HFFc6 (cell line): Measurements from ENCODE around the gene NGRN. TPM values are rescaled to one million over a fixed set of nuclear protein-coding genes. Genes with fewer than 3 reads are reported as not detected.
"Not testable (repeated sequence)": the region's sequence is repeated elsewhere in the genome, so short reads cannot be mapped to it uniquely, and the experiment has no call there.

ENCODE experiments used
- DNase-seq: peaks from one replicate; pipeline ENCODE4 v3.0.0-alpha.2; 2018
- H3K27ac Mint-ChIP-seq: 2 replicates; pipeline ENCODE4 v1.8.0; 2020; ENCODE audit warnings: mild to moderate bottlenecking, mixed read lengths
- H3K27me3 Mint-ChIP-seq: 2 replicates; pipeline ENCODE4 v1.8.0; 2021; ENCODE audit warnings: mild to moderate bottlenecking, moderate library complexity, mixed read lengths; ENCODE audit not compliant: insufficient read depth
- H3K36me3 Mint-ChIP-seq: 2 replicates; pipeline ENCODE4 v1.8.0; 2021; ENCODE audit warnings: low read depth, mixed read lengths
- H3K4me1 Mint-ChIP-seq: 2 replicates; pipeline ENCODE4 v1.8.0; 2020; ENCODE audit warnings: low read depth, mixed read lengths
- H3K4me3 Mint-ChIP-seq: 2 replicates; pipeline ENCODE4 v1.8.0; 2020; ENCODE audit warnings: mild to moderate bottlenecking, moderate library complexity, mixed read lengths
- H3K9me3 Mint-ChIP-seq: 2 replicates; pipeline ENCODE4 v1.8.0; 2020; ENCODE audit warnings: mild to moderate bottlenecking, mixed read lengths
- CTCF ChIP-seq: fragments of 200-600 bp; sonication (generic); IDR thresholded peaks from 2 replicates; pipeline ENCODE4 v1.5.0; 2021; ENCODE audit warnings: antibody characterized with exemption, mild to moderate bottlenecking
- total RNA-seq, 6 experiments: library from RNA; stranded (reverse); fragmentation: NEBNext Ultra II Directional; extraction: Animal tissue kit (Norgen Biotek cat#: 25700); gene quantifications; 2 replicates in 1 of 6; 3 replicates in 5 of 6; pipeline ENCODE4 v1.2.3, GENCODE V29; 2021

NGRN gene
- total RNA-seq, 6 experiments from 2014 or later: 81.3 to 105 (median 83.2) TPM

- Mint-ChIP-seq H3K4me1 (no peaks in the 10 kb centered on the region), H3K9me3 (no peaks in the 10 kb centered on the region), H3K36me3 (no peaks in the 10 kb centered on the region), H3K4me3 (no peak overlapping the region), H3K27ac (no peak overlapping the region), H3K27me3 (no peaks in the 10 kb centered on the region)
- TF ChIP-seq CTCF: peak; percentile 64
- no peak for DNase-seq
Observed at GRCh38 chr15:90286678-90287077, 21.2 kb downstream of the NGRN start.

- TF ChIP-seq CTCF: no peak
- Mint-ChIP-seq H3K4me3 (no peak overlapping the region), H3K27me3 (no peaks in the 10 kb centered on the region), H3K9me3 (no peaks in the 10 kb centered on the region), H3K36me3 (no peaks in the 10 kb centered on the region), H3K27ac (no peak overlapping the region), H3K4me1 (no peaks in the 10 kb centered on the region)
- DNase-seq: no peak
Observed at GRCh38 chr15:90287101-90287500, 21.6 kb downstream of the NGRN start.

GRCh38 chr15:90287946-90288345 is 22.5 kb downstream of the NGRN start:
- H3K4me3 Mint-ChIP-seq: no peak overlapping the region
- no peaks in the 10 kb centered on the region for H3K27me3 Mint-ChIP-seq
- no peak for DNase-seq
- H3K9me3 Mint-ChIP-seq: no peaks in the 10 kb centered on the region
- H3K36me3 Mint-ChIP-seq: no peaks in the 10 kb centered on the region
- no peak overlapping the region for H3K27ac Mint-ChIP-seq
- TF ChIP-seq CTCF: no peak
- H3K4me1 Mint-ChIP-seq: no peaks in the 10 kb centered on the region

GRCh38 chr15:90291679-90292356 is 26.3 kb downstream of the NGRN start:
- Mint-ChIP-seq H3K4me3 (no peak overlapping the region), H3K27ac (no peak overlapping the region), H3K36me3 (no peaks in the 10 kb centered on the region), H3K9me3 (no peaks in the 10 kb centered on the region), H3K27me3 (peaks cover 7% of the 10 kb centered on the region; the same call in 1 of the 2 replicates), H3K4me1 (no peaks in the 10 kb centered on the region)
- no peak for TF ChIP-seq CTCF
- no peak for DNase-seq

- not testable (repeated sequence) for H3K4me3 Mint-ChIP-seq
Observed at GRCh38 chr15:90293040-90293810, 27.8 kb downstream of the NGRN start.

More at GRCh38 chr15:90293040-90293810, 27.8 kb downstream of the NGRN start:
- peak; percentile 44 for DNase-seq
- not testable (repeated sequence) for H3K36me3 Mint-ChIP-seq, H3K27ac Mint-ChIP-seq, H3K9me3 Mint-ChIP-seq, H3K27me3 Mint-ChIP-seq, H3K4me1 Mint-ChIP-seq
- peak; percentile 88 for TF ChIP-seq CTCF
